Subcutaneous abdominal adipose tissue (tissue), 5 donors: Measurements from ENCODE around the gene KRT16.
"Not testable (repeated sequence)": the region's sequence is repeated elsewhere in the genome, so short reads cannot be mapped to it uniquely, and the experiment has no call there.

Experiments used
- H3K27ac ChIP-seq: one replicate; pipeline ENCODE4 v1.7.0; 2013; ENCODE audit warnings: low read depth, mild to moderate bottlenecking, inconsistent platforms, low read length, moderate library complexity
- H3K27me3 ChIP-seq, 5 donors: one replicate each; pipeline ENCODE4 v1.7.0; 2013; ENCODE audit warnings: low read length in 5 of 5, inconsistent platforms in 1 of 5; ENCODE audit not compliant: control insufficient read depth in 5 of 5, insufficient read depth in 4 of 5
- H3K36me3 ChIP-seq, 5 donors: one replicate each; pipeline ENCODE4 v1.7.0; 2013; ENCODE audit warnings: low read length in 5 of 5; ENCODE audit not compliant: control insufficient read depth in 5 of 5, insufficient read depth in 5 of 5
- H3K4me1 ChIP-seq, 5 donors: one replicate each; pipeline ENCODE4 v1.7.0; 2013; ENCODE audit warnings: low read length in 5 of 5, mild to moderate bottlenecking in 3 of 5, moderate library complexity in 1 of 5; ENCODE audit not compliant: control insufficient read depth in 5 of 5, insufficient read depth in 5 of 5
- H3K4me3 ChIP-seq, 5 donors: one replicate each; pipeline ENCODE4 v1.7.0; 2013; ENCODE audit warnings: low read length in 5 of 5, low read depth in 1 of 5
- H3K9ac ChIP-seq, 5 donors: one replicate each; pipeline ENCODE4 v1.7.0; 2013; ENCODE audit warnings: low read length in 5 of 5, mild to moderate bottlenecking in 4 of 5, moderate library complexity in 3 of 5
- H3K9me3 ChIP-seq, 5 donors: one replicate each; pipeline ENCODE4 v1.7.0; 2013; ENCODE audit warnings: low read length in 5 of 5; ENCODE audit not compliant: control insufficient read depth in 5 of 5
- donor health status: healthy.
- donor health status: healthy.
- donor health status: healthy.
- donor health status: healthy.
- donor health status: healthy.

Gene KRT16

DNA sequence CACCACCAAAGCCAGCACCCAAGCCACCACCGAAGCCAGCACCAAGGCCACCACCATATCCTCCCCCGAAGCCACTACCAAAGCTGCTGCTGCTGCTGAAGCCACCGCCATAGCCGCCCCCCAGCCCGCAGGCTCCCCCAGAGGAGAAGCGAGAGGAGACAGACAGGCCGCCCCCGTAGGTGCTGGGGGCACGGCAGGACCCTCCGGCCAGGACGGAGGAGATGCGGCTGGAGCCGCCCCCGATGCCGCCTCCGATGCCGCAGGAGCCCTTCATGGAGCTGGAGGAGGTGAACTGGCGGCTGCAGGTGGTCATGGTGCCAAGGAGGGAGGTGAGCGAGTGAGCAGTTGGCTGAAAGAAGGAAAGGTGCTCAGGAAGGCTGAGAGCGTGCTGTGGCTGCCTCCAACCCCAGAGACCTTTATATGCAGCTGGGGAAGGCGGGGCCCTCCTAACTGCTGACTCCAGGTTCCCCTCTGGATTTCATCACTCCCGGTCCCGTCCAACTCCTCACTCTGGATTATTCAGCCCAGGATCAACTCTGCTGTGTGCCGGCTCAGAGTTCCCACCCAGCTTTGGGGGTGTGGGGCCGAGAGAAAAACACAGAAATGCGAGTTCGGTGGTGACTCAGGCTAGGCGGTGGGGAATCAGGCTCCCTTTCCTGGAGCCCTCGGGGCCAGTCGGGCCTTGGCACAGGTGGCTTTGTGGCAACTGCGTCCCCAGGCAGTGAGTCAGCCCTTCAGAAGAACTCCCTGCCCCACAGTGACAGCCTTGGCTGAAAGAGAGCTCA is at the start of gene KRT16:
Gene KRT16, minus strand, starts transcription at position 392 of the 785 bp plus-strand sequence. Its CDS starts 79 bp downstream, at position 313.
- H3K27ac ChIP-seq = not testable (repeated sequence)

DNA sequence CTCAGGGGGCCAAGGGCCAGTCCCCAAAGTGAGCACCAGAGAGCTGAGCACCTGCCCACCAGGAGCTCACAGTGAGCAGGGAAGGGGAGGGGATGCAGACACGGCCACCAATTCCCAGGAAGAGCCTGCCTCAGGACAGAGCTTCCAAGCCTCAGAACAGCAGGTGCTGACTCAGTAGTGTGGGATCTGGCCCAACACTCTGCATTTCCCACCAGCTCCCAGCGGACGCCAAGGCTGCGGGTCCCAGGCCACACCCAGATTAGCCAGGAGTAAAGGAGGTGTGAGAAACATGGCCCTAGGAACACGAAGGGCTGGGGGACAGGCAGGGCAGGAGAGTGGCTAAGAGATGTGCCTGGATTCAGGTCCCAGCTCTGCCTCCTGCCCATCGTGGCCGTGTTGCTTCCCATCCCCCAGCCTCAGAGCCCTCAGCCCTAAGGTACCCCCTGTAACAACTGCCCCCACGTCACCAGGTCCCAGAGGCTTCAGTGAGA is 47.7 kb upstream of the KRT16 start:
- Histone ChIP-seq H3K9me3 (no peaks in the 10 kb centered on the region), H3K27ac (no peak overlapping the region), H3K27me3 (no peaks in the 10 kb centered on the region), H3K36me3 (no peaks in the 10 kb centered on the region), H3K9ac (no peak overlapping the region), H3K4me3 (no peak overlapping the region), H3K4me1 (no peaks in the 10 kb centered on the region)

More for the DNA sequence above, at the start of gene KRT16:
- H3K36me3 ChIP-seq, H3K4me1 ChIP-seq, H3K9me3 ChIP-seq, H3K4me3 ChIP-seq, H3K9ac ChIP-seq: not testable (repeated sequence)
- H3K27me3 ChIP-seq = peaks cover 4 to 18% (median 7%) of the 10 kb centered on the region in 5 donors

DNA sequence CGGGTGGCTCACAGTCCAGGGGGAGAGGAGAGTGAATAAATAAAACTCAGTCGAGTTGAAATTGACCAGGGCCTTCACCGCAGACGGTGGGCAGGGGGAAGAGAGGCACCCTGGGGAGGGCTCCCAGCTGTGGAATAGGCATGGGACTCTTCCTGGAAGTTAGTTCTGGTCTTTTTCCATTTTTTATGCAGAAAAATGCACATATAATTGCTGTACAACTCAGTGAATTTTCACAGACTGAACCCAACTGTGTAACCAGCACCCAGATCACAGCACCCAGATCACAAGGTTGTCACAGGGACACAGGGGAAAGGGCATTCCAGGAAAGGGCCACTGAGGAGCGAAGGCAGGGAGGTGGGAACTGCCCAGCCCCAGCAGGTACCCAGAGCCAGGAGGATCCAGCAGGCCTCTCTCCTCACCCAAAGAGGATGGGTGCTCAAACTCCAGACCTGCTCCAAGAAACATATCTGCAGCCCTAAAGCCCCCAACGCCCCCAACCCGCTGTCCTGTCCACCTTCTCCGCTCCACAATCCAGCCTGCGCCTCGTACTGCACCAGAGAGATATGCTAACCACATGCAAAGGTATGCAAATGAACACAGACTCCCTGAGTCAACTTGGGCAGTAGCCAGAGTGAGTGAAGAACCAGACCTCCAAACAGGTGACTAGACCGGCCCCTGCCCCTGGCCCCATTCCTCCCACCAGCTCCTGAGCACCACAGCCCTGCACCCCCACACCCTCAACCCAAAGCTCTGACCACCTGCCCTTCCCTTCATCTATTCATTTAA is 47.1 kb upstream of the KRT16 start:
- Histone ChIP-seq H3K4me3 (no peak overlapping the region), H3K4me1 (no peaks in the 10 kb centered on the region), H3K27ac (no peak overlapping the region), H3K27me3 (no peaks in the 10 kb centered on the region), H3K9me3 (no peaks in the 10 kb centered on the region), H3K9ac (no peak overlapping the region), H3K36me3 (no peaks in the 10 kb centered on the region)

DNA sequence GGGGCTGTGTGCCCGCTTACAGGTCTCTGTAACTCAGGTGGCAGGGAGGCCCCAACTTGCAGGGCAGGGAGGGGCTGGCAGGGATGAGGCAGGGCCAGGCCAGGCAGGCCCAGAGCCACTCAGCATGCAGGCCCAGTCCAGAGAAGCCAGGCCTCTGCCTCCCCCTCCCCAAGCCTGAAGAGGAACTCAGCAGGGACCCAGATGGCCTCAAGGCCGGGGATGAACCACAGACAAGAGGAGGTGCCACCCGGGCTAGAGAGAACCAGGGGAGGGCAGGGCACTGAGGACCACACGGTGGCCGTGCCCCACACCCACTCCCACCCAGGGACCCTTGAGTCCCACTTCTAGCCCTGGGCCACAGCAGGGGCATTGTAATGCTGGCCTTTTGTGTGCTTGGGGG is 46.3 kb upstream of the KRT16 start:
- Histone ChIP-seq H3K27me3 (no peaks in the 10 kb centered on the region), H3K9ac (no peak overlapping the region), H3K36me3 (no peaks in the 10 kb centered on the region), H3K27ac (no peak overlapping the region), H3K4me3 (no peak overlapping the region), H3K4me1 (no peaks in the 10 kb centered on the region), H3K9me3 (no peaks in the 10 kb centered on the region)

DNA sequence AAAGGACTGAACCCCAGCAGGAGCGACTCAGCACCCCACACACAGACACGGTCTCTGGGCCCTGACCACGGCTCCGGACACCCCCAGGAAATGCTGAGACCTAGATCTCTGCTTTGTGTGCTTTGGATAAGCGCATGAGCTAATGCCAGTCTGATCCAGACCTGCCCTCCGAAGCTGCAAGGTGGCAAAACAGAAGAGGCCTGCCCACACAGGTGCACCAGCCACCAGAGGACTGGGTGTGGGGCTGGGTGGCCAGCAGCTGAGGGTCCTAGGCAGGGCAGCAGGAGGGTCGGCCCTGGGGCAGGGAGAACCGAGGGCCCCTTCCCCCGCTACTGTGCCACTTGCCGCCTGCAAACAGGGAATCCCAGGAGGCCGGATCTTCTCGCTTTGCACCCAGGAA is 45.4 kb upstream of the KRT16 start:
- Histone ChIP-seq H3K9me3 (no peaks in the 10 kb centered on the region), H3K4me1 (no peaks in the 10 kb centered on the region), H3K4me3 (no peak overlapping the region), H3K36me3 (no peaks in the 10 kb centered on the region), H3K9ac (no peak overlapping the region), H3K27ac (no peak overlapping the region), H3K27me3 (no peaks in the 10 kb centered on the region)

DNA sequence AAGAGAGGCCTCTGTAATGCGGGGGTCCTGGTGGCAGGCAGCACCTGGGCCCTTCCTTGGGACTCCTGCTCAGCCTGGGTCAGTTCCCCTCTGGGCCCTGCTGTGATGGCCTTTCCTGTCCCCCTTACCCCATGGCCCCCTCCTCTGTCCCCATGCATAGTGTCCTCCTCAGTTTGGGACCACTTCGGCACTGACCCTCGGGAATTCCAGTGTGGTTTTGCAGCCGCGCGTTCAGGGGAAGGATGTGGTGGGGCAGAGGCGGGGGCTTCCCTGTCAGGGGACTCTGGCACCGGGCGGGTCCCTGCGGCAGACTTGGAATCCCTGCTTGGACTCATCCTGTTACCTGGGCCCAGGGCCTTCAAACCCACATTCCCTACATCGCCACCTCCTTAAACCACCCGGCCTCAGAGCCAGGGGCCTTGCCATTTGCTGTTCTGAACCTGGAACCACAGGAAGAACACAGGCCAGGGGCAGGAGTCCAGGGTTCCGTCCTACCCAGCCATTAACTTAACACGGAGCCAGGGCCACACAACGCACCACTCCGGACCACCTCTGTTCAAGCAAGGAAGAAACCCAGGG is 44.7 kb upstream of the KRT16 start:
- Histone ChIP-seq H3K4me3 (no peak overlapping the region), H3K27me3 (peaks cover 0 to 3% (median 0%) of the 10 kb centered on the region in 5 donors), H3K4me1 (peaks cover 0 to 3% (median 1%) of the 10 kb centered on the region in 5 donors), H3K9me3 (no peaks in the 10 kb centered on the region), H3K36me3 (no peaks in the 10 kb centered on the region), H3K27ac (no peak overlapping the region), H3K9ac (no peak overlapping the region)

DNA sequence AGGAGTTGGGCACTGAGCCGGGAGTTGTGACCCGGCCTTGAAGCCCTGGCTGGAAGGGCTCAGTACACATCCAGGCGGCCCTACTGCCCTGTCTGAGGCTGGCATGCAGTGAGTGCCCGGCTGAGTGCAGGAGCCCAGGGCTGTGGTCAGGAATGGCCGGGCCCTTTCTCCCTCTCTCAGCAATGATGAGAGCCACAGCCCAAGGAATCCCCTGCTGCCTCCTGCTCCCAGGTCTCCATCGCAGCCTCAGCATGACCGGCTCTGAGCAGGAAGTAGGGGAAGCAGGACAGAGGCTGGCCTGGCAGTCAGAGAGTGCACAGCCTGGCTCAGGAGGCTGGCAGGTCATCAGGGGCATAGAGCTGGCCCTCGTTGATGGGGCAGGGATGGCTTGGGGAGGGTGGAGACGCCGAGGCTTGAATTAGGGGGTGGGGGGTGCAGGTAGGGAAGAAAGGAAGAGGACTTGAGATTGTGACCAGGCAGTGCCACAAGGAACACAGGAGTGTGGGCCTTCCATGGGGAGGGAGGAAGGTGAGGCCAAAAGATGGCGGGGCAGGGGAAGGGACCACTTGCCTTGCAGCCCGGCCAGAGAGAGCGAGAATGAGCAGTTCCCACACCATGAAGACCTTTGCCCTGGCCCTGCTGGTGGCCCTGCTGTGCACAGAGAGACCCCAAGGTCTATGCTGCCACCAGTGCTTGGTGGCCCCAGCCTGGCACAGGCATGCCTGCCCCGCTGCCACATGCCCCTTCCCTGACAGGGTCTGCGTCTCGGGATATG is 43.9 kb upstream of the KRT16 start:
- H3K9me3 ChIP-seq = no peaks in the 10 kb centered on the region
- no peaks in the 10 kb centered on the region for H3K36me3 ChIP-seq
- peaks cover 0 to 3% (median 0%) of the 10 kb centered on the region in 5 donors for H3K27me3 ChIP-seq
- no peak overlapping the region for H3K9ac ChIP-seq
- no peak overlapping the region for H3K27ac ChIP-seq
- peaks cover 3 to 11% (median 4%) of the 10 kb centered on the region in 5 donors for H3K4me1 ChIP-seq
- H3K4me3 ChIP-seq = no peak overlapping the region

DNA sequence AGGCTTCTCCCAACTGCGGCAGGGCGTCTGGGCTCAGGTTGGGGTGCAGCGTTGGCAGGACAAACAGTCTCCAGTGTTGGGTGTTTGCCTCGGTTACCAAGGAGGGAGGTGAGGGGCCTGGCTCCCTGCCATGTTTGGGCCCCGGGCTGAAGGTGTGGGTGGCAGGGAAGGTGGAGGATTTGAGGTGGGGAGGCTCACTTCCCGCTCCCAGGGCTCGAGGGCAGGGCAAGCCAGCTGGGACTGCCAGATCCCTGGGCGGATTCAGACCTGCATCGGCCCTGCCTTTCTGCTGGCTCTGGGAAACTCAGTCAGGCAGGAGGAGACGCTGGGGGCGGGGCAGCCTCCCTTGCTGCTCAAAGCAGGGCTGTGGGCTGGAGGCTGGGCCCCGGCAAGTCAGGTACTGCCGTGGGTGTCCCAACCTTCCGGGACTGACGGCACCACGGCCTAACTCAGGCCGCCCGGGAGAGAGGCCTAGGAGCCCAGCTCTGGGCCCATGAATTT is 43.1 kb upstream of the KRT16 start:
- H3K27me3 ChIP-seq = peaks cover 0 to 3% (median 0%) of the 10 kb centered on the region in 5 donors
- H3K4me1 ChIP-seq = peaks cover 3 to 16% (median 7%) of the 10 kb centered on the region in 5 donors
- no peak overlapping the region for H3K9ac ChIP-seq
- no peaks in the 10 kb centered on the region for H3K9me3 ChIP-seq
- H3K27ac ChIP-seq = no peak overlapping the region
- no peaks in the 10 kb centered on the region for H3K36me3 ChIP-seq
- H3K4me3 ChIP-seq = no peak overlapping the region

DNA sequence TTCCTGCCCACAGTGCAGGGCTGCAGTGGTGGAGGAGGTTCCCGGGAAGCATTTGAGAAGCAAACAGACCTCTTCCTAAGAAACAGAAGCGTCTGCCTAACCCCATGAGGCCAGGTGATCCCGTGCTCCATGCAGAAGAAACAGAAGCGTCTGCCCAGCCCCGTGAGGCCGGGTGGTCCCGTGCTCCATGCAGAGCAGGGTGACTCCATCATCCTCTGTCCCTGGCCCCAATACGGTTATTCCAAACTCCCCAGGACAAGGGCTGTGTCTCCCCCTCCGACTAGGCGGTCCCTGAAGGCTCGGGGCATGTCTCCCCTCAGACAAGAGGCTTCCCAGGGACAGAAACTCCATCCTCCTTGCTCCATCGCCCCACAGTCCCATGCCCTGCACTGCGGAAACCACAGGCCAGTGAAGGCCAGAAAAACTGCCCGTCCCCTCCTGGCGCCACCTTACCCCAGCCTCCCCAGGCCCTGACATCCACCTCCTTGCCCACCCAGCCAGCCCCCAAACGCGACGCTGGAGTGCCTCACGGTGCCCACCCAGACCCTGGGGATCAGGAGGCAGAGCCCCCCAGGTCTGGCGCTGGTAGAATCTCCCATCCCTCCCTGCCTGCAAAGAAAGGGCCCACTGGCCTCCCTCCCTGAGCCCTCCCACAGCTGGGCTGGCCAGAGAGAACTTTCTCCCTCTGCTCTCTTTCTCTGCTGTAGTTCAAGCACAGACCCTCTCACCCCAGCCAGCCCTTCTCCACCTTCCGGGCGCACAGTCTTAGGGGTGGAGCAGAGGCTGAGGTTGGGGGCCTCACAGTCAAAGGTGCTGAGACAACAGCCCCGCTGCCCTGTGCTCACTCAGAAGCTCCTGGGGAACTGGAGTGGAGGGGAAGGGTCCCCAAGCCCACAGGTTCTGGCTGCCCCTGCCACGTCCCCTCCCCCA is 42.4 kb upstream of the KRT16 start:
- no peaks in the 10 kb centered on the region for H3K9me3 ChIP-seq
- H3K27ac ChIP-seq = no peak overlapping the region
- no peaks in the 10 kb centered on the region for H3K36me3 ChIP-seq
- peaks cover 5 to 16% (median 7%) of the 10 kb centered on the region in 5 donors for H3K4me1 ChIP-seq
- no peak overlapping the region for H3K4me3 ChIP-seq
- peaks cover 0 to 3% (median 0%) of the 10 kb centered on the region in 5 donors for H3K27me3 ChIP-seq
- H3K9ac ChIP-seq = no peak overlapping the region
